H9 (cell line): Measurements from ENCODE around the gene IST1. TPM values are rescaled to one million over a fixed set of nuclear protein-coding genes. Genes with fewer than 3 reads are reported as not detected.

Experiments used
- DNase-seq: peaks from one replicate; pipeline ENCODE4 v3.0.0-alpha.2; 2017
- H2AFZ ChIP-seq: one replicate; pipeline ENCODE4 v1.6.1; 2013; ENCODE audit warnings: mild to moderate bottlenecking, low read length, control low read depth, moderate library complexity
- H2AK5ac ChIP-seq: 2 replicates; pipeline ENCODE4 v1.6.1; 2013; ENCODE audit warnings: low read length, control low read depth, mixed read lengths; ENCODE audit not compliant: insufficient read length
- H2BK120ac ChIP-seq: one replicate; pipeline ENCODE4 v1.6.1; 2013; ENCODE audit warnings: low read depth, mild to moderate bottlenecking, low read length, control low read depth, inconsistent platforms; ENCODE audit not compliant: poor library complexity, severe bottlenecking
- H2BK12ac ChIP-seq: 2 replicates; pipeline ENCODE4 v1.6.1; 2013; ENCODE audit warnings: low read length, control low read depth, mixed read lengths, low read depth; ENCODE audit not compliant: insufficient read length
- H2BK15ac ChIP-seq: 2 replicates; pipeline ENCODE4 v1.6.1; 2013; ENCODE audit warnings: low read depth, low read length, control low read depth
- H2BK20ac ChIP-seq: one replicate; pipeline ENCODE4 v1.6.1; 2013; ENCODE audit warnings: low read depth, mild to moderate bottlenecking, low read length, control low read depth, inconsistent platforms; ENCODE audit not compliant: poor library complexity, severe bottlenecking
- H2BK5ac ChIP-seq: 2 replicates; pipeline ENCODE4 v1.6.1; 2013; ENCODE audit warnings: low read length, control low read depth, mixed read lengths; ENCODE audit not compliant: insufficient read length
- H3K14ac ChIP-seq: 2 replicates; pipeline ENCODE4 v1.6.1; 2013; ENCODE audit warnings: low read length, control low read depth; ENCODE audit not compliant: insufficient read depth
- H3K18ac ChIP-seq: 2 replicates; pipeline ENCODE4 v1.6.1; 2013; ENCODE audit warnings: low read depth, mild to moderate bottlenecking, mixed read lengths, low read length, control low read depth; ENCODE audit not compliant: insufficient read length
- H3K23ac ChIP-seq: 2 replicates; pipeline ENCODE4 v1.6.1; 2013; ENCODE audit warnings: low read length, control low read depth, mixed read lengths, low read depth; ENCODE audit not compliant: insufficient read length
- H3K23me2 ChIP-seq: 2 replicates; pipeline ENCODE4 v1.6.1; 2013; ENCODE audit warnings: low read depth, mild to moderate bottlenecking, mixed read lengths, low read length, control low read depth; ENCODE audit not compliant: insufficient read length, poor library complexity, severe bottlenecking
- H3K27ac ChIP-seq: 2 replicates; pipeline ENCODE4 v1.5.1; 2013; ENCODE audit warnings: low read length, control low read depth, mixed read lengths, low read depth; ENCODE audit not compliant: insufficient read length
- H3K27me3 ChIP-seq: 2 replicates; pipeline ENCODE4 v1.6.1; 2013; ENCODE audit warnings: low read length, control low read depth, inconsistent platforms; ENCODE audit not compliant: insufficient read depth
- H3K4ac ChIP-seq: 2 replicates; pipeline ENCODE4 v1.6.1; 2013; ENCODE audit warnings: low read depth, mild to moderate bottlenecking, control low read depth, inconsistent platforms, low read length, moderate library complexity
- H3K4me1 ChIP-seq: 2 replicates; pipeline ENCODE4 v1.6.1; 2013; ENCODE audit warnings: low read length, control low read depth, inconsistent platforms; ENCODE audit not compliant: insufficient read depth
- H3K4me2 ChIP-seq: 2 replicates; pipeline ENCODE4 v1.6.1; 2013; ENCODE audit warnings: low read length, control low read depth, mixed read lengths; ENCODE audit not compliant: insufficient read length, insufficient read depth
- H3K56ac ChIP-seq: 2 replicates; pipeline ENCODE4 v1.6.1; 2013; ENCODE audit warnings: low read depth, mild to moderate bottlenecking, mixed read lengths, low read length, control low read depth; ENCODE audit not compliant: insufficient read length
- H3K79me1 ChIP-seq: 2 replicates; pipeline ENCODE4 v1.6.1; 2013; ENCODE audit warnings: low read depth, mild to moderate bottlenecking, moderate library complexity, low read length, control low read depth, inconsistent platforms; ENCODE audit not compliant: insufficient read depth, poor library complexity, severe bottlenecking
- H3K79me2 ChIP-seq: 2 replicates; pipeline ENCODE4 v1.6.1; 2013; ENCODE audit warnings: low read length, control low read depth, inconsistent platforms; ENCODE audit not compliant: insufficient read depth
- H3K9ac ChIP-seq: 2 replicates; pipeline ENCODE4 v1.6.1; 2013; ENCODE audit warnings: low read length, control low read depth, mixed read lengths; ENCODE audit not compliant: insufficient read length; ENCODE audit errors: extremely low read depth
- H3K9me3 ChIP-seq: one replicate; pipeline ENCODE4 v1.6.1; 2013; ENCODE audit warnings: low read depth, low read length, inconsistent platforms; ENCODE audit not compliant: control insufficient read depth
- H3T11ph ChIP-seq: one replicate; pipeline ENCODE4 v1.6.1; 2013; ENCODE audit warnings: mild to moderate bottlenecking, low read length, control low read depth, inconsistent platforms
- H4K20me1 ChIP-seq: one replicate; pipeline ENCODE4 v1.6.1; 2013; ENCODE audit not compliant: control insufficient read depth, insufficient read length, insufficient read depth
- H4K5ac ChIP-seq: 2 replicates; pipeline ENCODE4 v1.6.1; 2013; ENCODE audit warnings: low read depth, mild to moderate bottlenecking, mixed read lengths, low read length, control low read depth; ENCODE audit not compliant: insufficient read length
- H4K8ac ChIP-seq: replicated peaks from 2 replicates; pipeline ENCODE4 v1.6.1; 2013; ENCODE audit warnings: low read length, control low read depth, mixed read lengths, low read depth; ENCODE audit not compliant: insufficient read length
- H4K91ac ChIP-seq: 2 replicates; pipeline ENCODE4 v1.6.1; 2013; ENCODE audit warnings: low read depth, mild to moderate bottlenecking, moderate library complexity, mixed read lengths, low read length, control low read depth; ENCODE audit not compliant: insufficient read length
- H3K27ac Mint-ChIP-seq, 3 experiments: 2 replicates in 2 of 3; 3 replicates in 1 of 3; pipeline ENCODE4 v1.8.0; 2020 to 2021; ENCODE audit warnings: mixed read lengths in 3 of 3, mild to moderate bottlenecking in 1 of 3, moderate library complexity in 1 of 3
- H3K27me3 Mint-ChIP-seq: 2 replicates; pipeline ENCODE4 v1.8.0; 2021; ENCODE audit warnings: low read depth, mild to moderate bottlenecking, moderate library complexity, mixed read lengths
- H3K36me3 Mint-ChIP-seq, 3 experiments: 2 replicates in 2 of 3; 3 replicates in 1 of 3; pipeline ENCODE4 v1.8.0; 2020 to 2021; ENCODE audit warnings: low read depth in 3 of 3, mixed read lengths in 3 of 3; ENCODE audit not compliant: insufficient read depth in 1 of 3
- H3K4me1 Mint-ChIP-seq, 2 experiments: 2 replicates each; pipeline ENCODE4 v1.8.0; 2020; ENCODE audit warnings: mixed read lengths in 2 of 2
- H3K4me3 Mint-ChIP-seq, 2 experiments: 2 replicates in 1 of 2; 3 replicates in 1 of 2; pipeline ENCODE4 v1.8.0; 2020 to 2021; ENCODE audit warnings: mild to moderate bottlenecking in 2 of 2, mixed read lengths in 2 of 2, moderate library complexity in 1 of 2
- H3K9me3 Mint-ChIP-seq, 2 experiments: 2 replicates in 1 of 2; 3 replicates in 1 of 2; pipeline ENCODE4 v1.8.0; 2020; ENCODE audit warnings: mild to moderate bottlenecking in 2 of 2, mixed read lengths in 2 of 2, moderate library complexity in 1 of 2
- CTCF ChIP-seq: fragments of 200-600 bp; sonication (generic); conservative IDR thresholded peaks from 3 replicates; pipeline ENCODE4 v1.8.0; 2021; ENCODE audit warnings: antibody characterized with exemption, mild to moderate bottlenecking
- WGBS: extraction: QIAGEN DNeasy Blood & Tissue Kit; methylation state at CpG from one replicate; pipeline ENCODE4 v1.1.7; 2013; ENCODE audit warnings: missing lambda C conversion rate, low lambda C conversion rate, mixed read lengths; ENCODE audit not compliant: insufficient read length; ENCODE audit errors: extremely low coverage; 5-methylcytosine and 5-hydroxymethylcytosine counted together
- total RNA-seq: library from RNA; stranded (reverse); gene quantifications from 2 replicates; pipeline ENCODE4 v1.2.1, GENCODE V29; 2021

Gene IST1
- total RNA-seq, 1 experiment from 2014 or later: 263 TPM

GRCh38 chr16:71902656-71903365 is 7.5 kb downstream of the IST1 start:
- no peak overlapping the region for H4K8ac ChIP-seq
- H4K5ac ChIP-seq: no peak overlapping the region
- no peaks in the 10 kb centered on the region for H3K27me3 ChIP-seq
- H2BK5ac ChIP-seq: no peak overlapping the region
- no peak overlapping the region for H2BK120ac ChIP-seq
- H3T11ph ChIP-seq: no peak overlapping the region
- H3K27ac Mint-ChIP-seq: no peak overlapping the region
- 100% methylated on average over 1 of the region's 5 CpGs for WGBS
- H3K4me1 ChIP-seq: no peaks in the 10 kb centered on the region
- TF ChIP-seq CTCF: no peak
- no peak overlapping the region for H2BK15ac ChIP-seq
- no peak overlapping the region for H4K91ac ChIP-seq
- peaks cover 9 to 26% (median 20%) of the 10 kb centered on the region in 3 experiments for H3K36me3 Mint-ChIP-seq
- no peak overlapping the region for H2BK20ac ChIP-seq
- no peak overlapping the region for H3K14ac ChIP-seq
- no peak overlapping the region for H2AK5ac ChIP-seq
- H2AFZ ChIP-seq: no peak overlapping the region
- no peak overlapping the region for H2BK12ac ChIP-seq
- H3K4me3 Mint-ChIP-seq: no peak overlapping the region
- H3K79me2 ChIP-seq: peaks cover 59% of the 10 kb centered on the region
- no peaks in the 10 kb centered on the region for H3K23me2 ChIP-seq
- H3K18ac ChIP-seq: no peak overlapping the region
- H3K9ac ChIP-seq: no peak overlapping the region
- H3K27me3 Mint-ChIP-seq: no peaks in the 10 kb centered on the region
- H3K27ac ChIP-seq: no peak overlapping the region
- H3K9me3 Mint-ChIP-seq: no peaks in the 10 kb centered on the region
- H3K4ac ChIP-seq: no peak overlapping the region
- no peaks in the 10 kb centered on the region for H3K9me3 ChIP-seq
- H3K4me1 Mint-ChIP-seq: peaks cover 13 to 15% of the 10 kb centered on the region in 2 experiments
- no peak overlapping the region for H3K23ac ChIP-seq
- no peaks in the 10 kb centered on the region for H4K20me1 ChIP-seq
- H3K79me1 ChIP-seq: no peaks in the 10 kb centered on the region
- H3K56ac ChIP-seq: no peak overlapping the region
- DNase-seq: no peak
- no peak overlapping the region for H3K4me2 ChIP-seq
